GM10248 (cell line): ENCODE data around the gene SH3PXD2A.

Experiments used
- CTCF ChIA-PET: fragments of 300-600 bp; sonication (Branson Sonifier 250); formaldehyde crosslinking; extraction: SDS; loops from one replicate; lab custom pipeline; 2021; ENCODE audit warnings: antibody characterized with exemption; lab: Yijun Ruan, JAX
- POLR2A ChIA-PET: fragments of 350-650 bp; sonication (Branson Sonifier 250); formaldehyde crosslinking; extraction: SDS; loops from one replicate; lab custom pipeline; 2020; ENCODE audit warnings: antibody characterized with exemption; lab: Yijun Ruan, JAX
- DNase-seq: peaks from one replicate; pipeline ENCODE4 v3.0.0; 2012; ENCODE audit errors: extremely low spot score
- TF ChIP-seq, protein P1 (sequence below): IDR thresholded peaks from 2 replicates; pipeline ENCODE4 v1.5.1; 2012; ENCODE audit warnings: mild to moderate bottlenecking, low read depth; ENCODE audit errors: extremely low read depth, missing control alignments, control extremely low read depth

SH3PXD2A gene

DNA sequence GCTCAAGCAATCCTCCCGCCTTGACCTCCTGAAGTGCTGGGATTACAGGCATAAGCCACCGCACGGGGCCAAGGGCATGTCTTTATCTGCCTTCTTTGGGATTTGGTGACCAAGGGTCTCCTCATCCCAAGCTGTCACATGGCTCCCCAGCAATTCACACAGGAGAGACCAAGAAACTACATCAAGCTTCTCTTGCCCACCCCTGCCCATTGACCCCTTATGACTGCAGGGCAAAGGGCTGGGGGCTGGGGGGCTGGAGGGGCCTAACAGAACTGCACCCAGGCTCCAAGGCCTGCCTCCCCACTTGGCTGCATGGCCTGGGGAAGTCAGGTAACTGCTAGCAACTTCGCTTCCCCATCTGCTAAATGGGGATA is 137.1 kb downstream of the SH3PXD2A start:
- CTCF ChIA-PET: interaction anchor here (1.1 kb wide), 1 partner anchor 167 kb away, joined by 5 read pairs; no protein-coding TSS in a partner anchor
- TF ChIP-seq, protein P1, sequence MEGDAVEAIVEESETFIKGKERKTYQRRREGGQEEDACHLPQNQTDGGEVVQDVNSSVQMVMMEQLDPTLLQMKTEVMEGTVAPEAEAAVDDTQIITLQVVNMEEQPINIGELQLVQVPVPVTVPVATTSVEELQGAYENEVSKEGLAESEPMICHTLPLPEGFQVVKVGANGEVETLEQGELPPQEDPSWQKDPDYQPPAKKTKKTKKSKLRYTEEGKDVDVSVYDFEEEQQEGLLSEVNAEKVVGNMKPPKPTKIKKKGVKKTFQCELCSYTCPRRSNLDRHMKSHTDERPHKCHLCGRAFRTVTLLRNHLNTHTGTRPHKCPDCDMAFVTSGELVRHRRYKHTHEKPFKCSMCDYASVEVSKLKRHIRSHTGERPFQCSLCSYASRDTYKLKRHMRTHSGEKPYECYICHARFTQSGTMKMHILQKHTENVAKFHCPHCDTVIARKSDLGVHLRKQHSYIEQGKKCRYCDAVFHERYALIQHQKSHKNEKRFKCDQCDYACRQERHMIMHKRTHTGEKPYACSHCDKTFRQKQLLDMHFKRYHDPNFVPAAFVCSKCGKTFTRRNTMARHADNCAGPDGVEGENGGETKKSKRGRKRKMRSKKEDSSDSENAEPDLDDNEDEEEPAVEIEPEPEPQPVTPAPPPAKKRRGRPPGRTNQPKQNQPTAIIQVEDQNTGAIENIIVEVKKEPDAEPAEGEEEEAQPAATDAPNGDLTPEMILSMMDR: no peak
- no peak for DNase-seq
- POLR2A ChIA-PET: no interaction called here

DNA sequence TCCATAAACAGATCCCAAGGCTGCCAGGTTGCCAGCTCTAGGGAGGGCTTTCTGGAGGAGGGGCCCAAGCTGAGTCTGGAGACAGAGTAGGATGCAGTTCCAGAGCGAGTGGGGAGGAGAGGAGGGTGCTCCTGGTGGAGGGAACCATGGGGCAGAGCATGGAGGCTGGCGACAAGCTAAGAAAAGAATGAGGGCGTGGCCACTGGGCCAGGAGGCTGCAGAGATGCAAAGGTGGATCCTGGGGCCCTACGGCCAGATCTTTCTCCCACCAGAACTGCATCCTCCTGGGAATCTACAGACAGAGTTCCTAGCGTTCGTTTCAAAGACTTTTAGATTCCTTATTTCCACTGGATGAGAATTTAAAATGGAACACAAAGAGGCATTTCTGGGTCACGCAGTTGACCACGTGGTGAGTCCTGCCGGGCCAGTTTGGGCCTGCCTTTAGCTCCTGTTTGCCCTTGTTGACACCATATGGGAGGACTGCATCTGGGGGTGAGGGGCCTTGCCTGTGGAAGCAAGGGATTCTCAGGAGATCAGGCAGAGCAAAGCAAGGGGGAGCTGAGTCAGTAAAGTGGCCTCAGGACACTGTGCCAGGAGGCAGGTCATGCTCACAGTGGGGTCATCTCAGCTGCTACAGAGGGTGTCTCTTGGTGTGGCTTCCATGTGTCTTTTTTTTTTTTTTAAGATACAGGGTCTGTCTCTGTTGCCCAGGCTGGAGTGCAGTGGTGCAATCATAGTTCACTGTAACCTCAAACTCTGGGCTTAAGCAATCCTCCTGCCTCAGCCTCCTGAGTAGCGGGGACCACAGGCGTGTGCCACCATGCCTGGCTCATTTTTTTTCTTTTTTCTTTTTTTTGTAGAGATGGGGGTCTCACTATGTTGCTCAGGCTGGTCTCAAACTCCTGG is 137.8 kb downstream of the SH3PXD2A start:
- ChIA-PET POLR2A (no interaction called here), CTCF (interaction anchor here (1.1 kb wide), 1 partner anchor 167 kb away, joined by 5 read pairs; no protein-coding TSS in a partner anchor)
- TF ChIP-seq, protein P1: no peak
- DNase-seq: no peak

DNA sequence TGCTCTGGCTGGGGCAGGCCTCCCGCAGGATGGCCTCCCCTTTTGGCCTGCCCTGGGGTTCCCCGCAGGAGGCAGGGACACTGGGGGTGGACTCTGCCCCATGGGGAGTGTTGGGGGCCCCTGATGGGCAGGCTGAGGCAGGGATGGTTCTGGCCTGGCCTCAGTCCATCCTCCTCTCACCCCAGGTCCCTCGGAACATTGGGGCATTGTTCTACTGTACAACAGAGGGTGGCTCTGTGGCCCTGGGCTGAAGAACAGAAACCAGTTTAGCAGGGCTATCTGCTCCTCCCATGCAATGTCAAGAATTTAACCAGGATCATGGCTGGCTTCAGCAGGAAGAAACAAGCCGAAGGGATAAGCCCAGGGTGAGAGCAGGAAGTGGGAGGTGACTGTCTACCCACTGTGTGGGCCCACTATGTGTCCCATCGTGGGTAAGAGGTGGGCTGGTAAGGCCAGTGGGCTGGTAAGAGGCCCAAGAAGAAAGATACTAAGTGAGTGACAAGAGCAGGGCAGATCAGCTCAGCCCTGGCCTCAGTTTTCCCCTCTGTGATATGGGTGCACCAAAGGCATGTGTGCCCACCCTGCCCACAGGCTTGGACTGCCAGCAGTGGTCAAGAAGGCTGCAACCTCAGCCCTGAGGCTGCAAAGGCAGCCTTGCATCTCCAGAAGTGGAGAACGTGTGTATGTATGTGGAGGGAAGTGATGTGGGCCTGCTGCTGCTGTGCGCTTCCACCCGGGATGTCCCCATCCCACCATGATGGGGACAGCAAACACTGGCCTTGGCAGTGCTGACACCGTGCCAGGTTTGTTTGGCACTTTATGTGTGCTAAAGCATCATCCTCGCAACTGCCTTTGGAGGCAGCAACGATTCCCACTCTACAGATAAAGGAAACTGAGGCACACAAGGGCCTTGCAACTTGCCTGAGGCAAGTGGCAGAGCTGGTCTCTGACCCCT is 138.9 kb downstream of the SH3PXD2A start:
- POLR2A ChIA-PET: no interaction called here
- no peak for DNase-seq
- TF ChIP-seq, protein P1: no peak
- CTCF ChIA-PET: no interaction called here

DNA sequence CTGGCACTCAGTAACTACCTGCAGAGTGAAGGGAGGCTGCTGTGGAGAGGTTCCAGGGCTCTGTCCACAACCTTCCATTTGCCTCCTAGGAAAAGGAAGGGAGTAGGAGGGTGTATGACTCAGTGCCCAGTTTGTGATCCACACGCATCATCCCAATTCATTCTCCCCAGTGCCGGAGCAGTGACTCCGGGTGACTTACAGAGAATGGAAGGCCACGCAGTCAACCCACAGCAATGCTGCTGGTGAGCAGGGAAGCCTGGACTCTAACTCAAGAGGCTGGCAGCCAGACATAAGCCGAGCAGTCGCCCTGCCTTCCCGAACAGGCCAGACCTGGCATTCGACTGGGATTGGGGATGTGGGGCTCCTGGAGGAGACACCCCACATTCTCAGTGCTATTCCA is 139.9 kb downstream of the SH3PXD2A start:
- ChIA-PET POLR2A (no interaction called here), CTCF (interaction anchor here (0.7 to 6.3 kb wide), 7 partner anchors 9 to 175 kb away, joined by 3 to 79 read pairs (median 41); partner anchors contain the start of gene SH3PXD2A)
- no peak for DNase-seq

DNA sequence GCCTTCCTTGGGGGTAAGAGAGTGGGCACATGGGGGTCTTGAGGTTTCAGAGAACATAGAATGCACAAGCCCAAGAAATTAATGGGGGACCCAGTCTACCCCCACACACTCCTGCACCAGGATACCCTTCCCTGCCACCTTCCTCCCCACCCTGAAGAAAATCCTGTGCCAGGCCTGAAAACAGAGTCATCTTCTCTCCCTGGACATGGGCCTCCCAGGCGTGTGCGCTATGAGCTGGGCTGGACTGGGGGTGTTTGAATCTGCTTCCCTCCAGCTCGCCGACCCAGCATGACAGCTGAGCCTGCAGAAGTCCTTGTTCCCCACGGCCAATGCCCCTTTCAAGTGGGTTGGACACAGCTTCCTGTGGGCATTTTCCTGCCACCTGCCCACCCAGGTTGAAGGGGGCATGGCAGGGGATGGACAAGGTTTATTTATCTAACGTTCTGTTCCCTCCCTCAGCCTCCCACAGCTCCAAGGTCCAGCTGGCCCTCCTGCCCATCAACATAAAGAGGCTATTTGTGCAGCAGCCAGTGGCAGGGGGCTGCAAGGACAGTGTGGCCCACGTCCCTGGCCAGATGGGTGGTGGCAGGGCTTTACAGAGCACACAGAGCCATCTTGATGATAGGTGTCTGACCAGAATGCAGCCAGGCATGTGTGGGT is 141.0 kb downstream of the SH3PXD2A start:
- POLR2A ChIA-PET: no interaction called here
- TF ChIP-seq, protein P1: no peak
- CTCF ChIA-PET: interaction anchor here (1.1 to 6.3 kb wide), 15 partner anchors 10 to 176 kb away, joined by 3 to 79 read pairs (median 10); partner anchors contain the start of gene SH3PXD2A

More for the DNA sequence above, 139.9 kb downstream of the SH3PXD2A start:
- TF ChIP-seq, protein P1: no peak

More for the DNA sequence above, 141.0 kb downstream of the SH3PXD2A start:
- DNase-seq: no peak
